ENCODE measurements around the gene PLPP4. TPM values are rescaled to one million over a fixed set of nuclear protein-coding genes. Genes with fewer than 3 reads are reported as not detected.

The PLPP4 gene
- total RNA-seq, 1 experiment from 2014 or later = not detected

- no peaks in the 10 kb centered on the region for H3K9me2 ChIP-seq (ENCODE audit: insufficient read depth)
- H3K4me3 ChIP-seq (replicated peaks in 1 of 2; ENCODE audit: low read depth in 1 of 2, low read length in 2 of 2) = no peak overlapping the region
- no peaks in the 10 kb centered on the region for H3K9me3 ChIP-seq (ENCODE audit: control insufficient read depth in 1 of 2, insufficient read depth in 1 of 2, low read depth in 1 of 2, low read length in 2 of 2)
- intact Hi-C loops (cut with micrococcal nuclease) = no loop called here
- no peak overlapping the region for H3K9ac ChIP-seq (ENCODE audit: low read length)
- TF ChIP-seq ZBTB33 (IDR thresholded peaks at IDR 0.05; ENCODE audit: extremely low read depth, insufficient replicate concordance, low read length) (no peak), FOSL1 (IDR thresholded peaks at IDR 0.05; ENCODE audit: low read depth) (no peak), POLR2AphosphoS5 (IDR thresholded peaks at IDR 0.05; ENCODE audit: low read depth, low read length) (no peak), RAD21 (IDR thresholded peaks at IDR 0.05; ENCODE audit: low read depth) (no peak), POLR2A (IDR thresholded peaks at IDR 0.05; ENCODE audit: borderline replicate concordance, extremely low read depth, insufficient read depth, insufficient read length) (no peak), TCF7L2 (IDR thresholded peaks at IDR 0.05; ENCODE audit: borderline replicate concordance, extremely low read depth, insufficient read depth, insufficient read length) (no peak), CEBPB (IDR thresholded peaks at IDR 0.05; ENCODE audit: low read depth) (no peak), ELF1 (IDR thresholded peaks at IDR 0.05; ENCODE audit: borderline replicate concordance, low read depth) (no peak), YY1 (IDR thresholded peaks at IDR 0.05; ENCODE audit: extremely low read depth, insufficient replicate concordance, low read depth, low read length) (no peak), ZNF274 (IDR thresholded peaks at IDR 0.05; ENCODE audit: low read depth, low read length) (no peak), SP1 (IDR thresholded peaks at IDR 0.05; ENCODE audit: low read depth) (no peak)
- DNase-seq (ENCODE audit: low read depth, low spot score) (no peak), ATAC-seq (no peak)
- no peak overlapping the region for H2AFZ ChIP-seq (ENCODE audit: low read depth, low read length, poor library complexity, severe bottlenecking)
- H3K27me3 ChIP-seq (ENCODE audit: insufficient read depth, low read length) = peaks cover 56% of the 10 kb centered on the region
- H3K79me2 ChIP-seq (ENCODE audit: insufficient read depth, low read length) = no peaks in the 10 kb centered on the region
- no peaks in the 10 kb centered on the region for H4K20me1 ChIP-seq (ENCODE audit: insufficient read depth)
- BruUV-seq (replicated peaks) = no TSS peak
- no peaks in the 10 kb centered on the region for H3K36me3 ChIP-seq (ENCODE audit: control insufficient read depth in 1 of 2, insufficient read depth in 2 of 2, low read length in 2 of 2)
- no peak overlapping the region for H3K4me2 ChIP-seq (ENCODE audit: low read length)
- H3K27ac ChIP-seq (ENCODE audit: low read depth, low read length) = no peak overlapping the region
- no peaks in the 10 kb centered on the region for H3K4me1 ChIP-seq (ENCODE audit: control insufficient read depth in 1 of 2, insufficient read depth in 2 of 2, low read length in 2 of 2)
- ChIA-PET RAD21 (ENCODE audit: low non-redundant PET in 1 of 2, low total read pairs in 2 of 2, uncharacterized antibody in 2 of 2, unreplicated experiment in 2 of 2) (no interaction called here), CTCF (no interaction called here), POLR2A (no interaction called here)
These were observed 64.9 kb downstream of the PLPP4 start for GRCh38 chr10:120521880-120522279.
